ENCODE results near the gene OR52N5. TPM values are rescaled to one million over a fixed set of nuclear protein-coding genes. Genes with fewer than 3 reads are reported as not detected.

Gene OR52N5
- total RNA-seq, 6 experiments from 2014 or later = not detected

- Mint-ChIP-seq H3K27me3 (ENCODE audit: insufficient read depth) (no peaks in the 10 kb centered on the region), H3K27ac (no peak within 1 kb of the TSS), H3K4me3 (no peak within 1 kb of the TSS), H3K4me1 (ENCODE audit: low read depth) (no peaks in the 10 kb centered on the region), H3K9me3 (no peaks in the 10 kb centered on the region), H3K36me3 (ENCODE audit: low read depth) (no peaks in the 10 kb centered on the region)
- no peak for DNase-seq
- no peak for TF ChIP-seq CTCF (IDR thresholded peaks at IDR 0.05)
Measured at GRCh38 chr11:5791165-5791564, 8.0 kb upstream of the OR52N5 start, which contains the start of gene OR52N1. Gene OR52N1 (minus strand): TSS chr11:5791265. CDS start chr11:5788816, 2,449 bp downstream.

GRCh38 chr11:5767056-5767455 lies 16.1 kb downstream of the OR52N5 start:
- H3K4me3 Mint-ChIP-seq = no peak overlapping the region
- no peak overlapping the region for H3K27ac Mint-ChIP-seq
- H3K9me3 Mint-ChIP-seq = no peaks in the 10 kb centered on the region
- no peaks in the 10 kb centered on the region for H3K4me1 Mint-ChIP-seq (ENCODE audit: low read depth)
- no peak for TF ChIP-seq CTCF (IDR thresholded peaks at IDR 0.05)
- H3K27me3 Mint-ChIP-seq (ENCODE audit: insufficient read depth) = no peaks in the 10 kb centered on the region
- H3K36me3 Mint-ChIP-seq (ENCODE audit: low read depth) = no peaks in the 10 kb centered on the region
- no peak for DNase-seq

- Mint-ChIP-seq H3K4me3 (no peak within 1 kb of the TSS), H3K9me3 (no peaks in the 10 kb centered on the region), H3K4me1 (ENCODE audit: low read depth) (no peaks in the 10 kb centered on the region), H3K27ac (no peak within 1 kb of the TSS), H3K36me3 (ENCODE audit: low read depth) (no peaks in the 10 kb centered on the region), H3K27me3 (ENCODE audit: insufficient read depth) (no peaks in the 10 kb centered on the region)
- no peak for TF ChIP-seq CTCF (IDR thresholded peaks at IDR 0.05)
- DNase-seq = no peak
Measured at GRCh38 chr11:5753943-5754342, 29.2 kb downstream of the OR52N5 start, which contains the start of gene OR52N4. Gene OR52N4 (plus strand): TSS chr11:5754243. CDS start chr11:5754741, 498 bp downstream.

GRCh38 chr11:5749836-5750235 lies 33.3 kb downstream of the OR52N5 start:
- Mint-ChIP-seq H3K27ac (no peak overlapping the region), H3K4me3 (no peak overlapping the region), H3K27me3 (ENCODE audit: insufficient read depth) (0 out of 2 replicates have a peak, but pooled peaks cover 2% of the 10 kb centered on the region), H3K4me1 (ENCODE audit: low read depth) (no peaks in the 10 kb centered on the region), H3K9me3 (no peaks in the 10 kb centered on the region), H3K36me3 (ENCODE audit: low read depth) (no peaks in the 10 kb centered on the region)
- DNase-seq = no peak
- no peak for TF ChIP-seq CTCF (IDR thresholded peaks at IDR 0.05)

- Mint-ChIP-seq H3K27me3 (ENCODE audit: insufficient read depth) (peaks cover 8% of the 10 kb centered on the region; the same call in 1 of the 2 replicates), H3K4me3 (no peak overlapping the region), H3K36me3 (ENCODE audit: low read depth) (no peaks in the 10 kb centered on the region)
Measured at GRCh38 chr11:5746614-5747013, 36.5 kb downstream of the OR52N5 start.

More at GRCh38 chr11:5746614-5747013, 36.5 kb downstream of the OR52N5 start:
- H3K27ac Mint-ChIP-seq = no peak overlapping the region
- DNase-seq = no peak
- no peak for TF ChIP-seq CTCF (IDR thresholded peaks at IDR 0.05)
- no peaks in the 10 kb centered on the region for H3K4me1 Mint-ChIP-seq (ENCODE audit: low read depth)
- H3K9me3 Mint-ChIP-seq = no peaks in the 10 kb centered on the region; the same call in 1 of the 2 replicates
